HepG2 (cell line): ENCODE measurements around the gene NKD2. TPM values are rescaled to one million over a fixed set of nuclear protein-coding genes. Genes with fewer than 3 reads are reported as not detected.

ENCODE experiments used
- ATAC-seq: fragments of 200-7000 bp; cut with Tn5 transposase; 3 replicates; pipeline ENCODE4 v1.9.1; 2020; ENCODE audit warnings: mild to moderate bottlenecking, moderate library complexity
- BruUV-seq: library from RNA; stranded (reverse); fragments of 400-500 nt; replicated peaks from 2 replicates; lab custom pipeline; 2021; lab: Mats Ljungman, UMichigan
- CTCF ChIA-PET: fragments of 300-600 bp; formaldehyde crosslinking; extraction: SDS; loops from one replicate; lab custom pipeline; 2021; ENCODE audit warnings: low total read pairs, inconsistent platforms, low intra/inter-chr PET ratio; lab: Yijun Ruan, JAX
- POLR2A ChIA-PET: fragments of 350-600 bp; sonication (Branson Sonifier 250); formaldehyde crosslinking; loops from one replicate; lab custom pipeline; 2020; ENCODE audit warnings: antibody characterized with exemption, inconsistent platforms; lab: Yijun Ruan, JAX
- DNase-seq: peaks from one replicate; pipeline ENCODE4 v3.0.0-alpha.2; 2015; ENCODE audit warnings: low spot score
- FAIRE-seq: peaks from 3 replicates; lab custom pipeline; 2011; peaks lifted over from hg19 to GRCh38; lab: Jason Lieb, UNC
- H2AFZ ChIP-seq: one replicate; pipeline ENCODE4 v1.6.1; 2011; ENCODE audit warnings: low read length, inconsistent platforms
- H3K27ac ChIP-seq: fragments of 300-600 bp; 3 replicates; pipeline ENCODE4 v1.8.0; 2011; ENCODE audit warnings: mixed run types, mild to moderate bottlenecking, mixed read lengths, low read length, inconsistent platforms; ENCODE audit not compliant: insufficient read depth; ENCODE audit errors: extremely low read length
- H3K27me3 ChIP-seq, 2 experiments: fragments of 200-600 bp in 1 of 2; 2 replicates in 1 of 2; 3 replicates in 1 of 2; pipeline versions ENCODE4 v1.6.0 to v1.8.0; 2011; ENCODE audit warnings: low read length in 2 of 2, mild to moderate bottlenecking in 2 of 2, moderate library complexity in 2 of 2, inconsistent platforms in 1 of 2; ENCODE audit not compliant: insufficient read depth in 2 of 2, control insufficient read depth in 1 of 2
- H3K36me3 ChIP-seq, 2 experiments: fragments of 200-600 bp in 1 of 2; replicated peaks in 1 of 2; 2 replicates in 1 of 2; 3 replicates in 1 of 2; pipeline versions ENCODE4 v1.5.1 to v1.8.0; 2011; ENCODE audit warnings: low read length in 2 of 2, inconsistent platforms in 1 of 2; ENCODE audit not compliant: insufficient read depth in 2 of 2, control insufficient read depth in 1 of 2
- H3K4me1 ChIP-seq: 2 replicates; pipeline ENCODE4 v1.5.1; 2012; ENCODE audit warnings: low read length, inconsistent platforms; ENCODE audit not compliant: insufficient read depth
- H3K4me2 ChIP-seq: 2 replicates; pipeline ENCODE4 v1.6.0; 2011; ENCODE audit warnings: low read depth, low read length, inconsistent platforms
- H3K4me3 ChIP-seq, 3 experiments: fragments of 200-600 bp in 1 of 3; sonication (generic), shearing (Covaris generic) in 1 of 3; replicated peaks in 1 of 3; 2 replicates each; pipeline ENCODE4 v1.5.1; 2011 to 2016; ENCODE audit warnings: low read length in 3 of 3, inconsistent platforms in 2 of 3, low read depth in 2 of 3, mild to moderate bottlenecking in 2 of 3, control low read depth in 1 of 3, mixed read lengths in 1 of 3; ENCODE audit not compliant: insufficient read depth in 1 of 3
- H3K79me2 ChIP-seq: one replicate; pipeline ENCODE4 v1.6.1; 2011; ENCODE audit warnings: low read length, inconsistent platforms; ENCODE audit not compliant: insufficient read depth
- H3K9ac ChIP-seq: 2 replicates; pipeline ENCODE4 v1.6.0; 2011; ENCODE audit warnings: mild to moderate bottlenecking, low read depth, low read length, inconsistent platforms; ENCODE audit not compliant: insufficient read depth
- H3K9me3 ChIP-seq: 2 replicates; pipeline ENCODE4 v1.5.1; 2012; ENCODE audit warnings: mild to moderate bottlenecking, low read length
- H4K20me1 ChIP-seq: 2 replicates; pipeline ENCODE4 v1.6.0; 2011; ENCODE audit warnings: inconsistent platforms, mild to moderate bottlenecking, low read length, moderate library complexity; ENCODE audit not compliant: insufficient read depth
- FOXA1 ChIP-seq, 2 experiments: fragments of 450-650 bp in 1 of 2; sonication (generic) in 1 of 2; formaldehyde crosslinking in 1 of 2; IDR thresholded peaks; 2 replicates each; pipeline versions ENCODE4 v1.4.0 to v1.6.1; 2016 to 2020; ENCODE audit warnings: missing genetic modification reagents in 1 of 2
- GATAD2A ChIP-seq: IDR thresholded peaks from 2 replicates; pipeline ENCODE4 v1.6.1; 2016
- MTF2 ChIP-seq: sonication (generic); formaldehyde crosslinking; IDR thresholded peaks from 2 replicates; pipeline ENCODE4 v1.5.0; 2020; ENCODE audit warnings: missing genetic modification reagents, borderline replicate concordance
- NFYB ChIP-seq: sonication (generic); formaldehyde crosslinking; IDR thresholded peaks from 2 replicates; pipeline ENCODE4 v1.4.0; 2020; ENCODE audit warnings: missing genetic modification reagents
- ZNF143 ChIP-seq: sonication (generic); formaldehyde crosslinking; IDR thresholded peaks from 2 replicates; pipeline ENCODE4 v1.4.0; 2020; ENCODE audit warnings: missing genetic modification reagents
- ZNF235 ChIP-seq: sonication (generic); formaldehyde crosslinking; IDR thresholded peaks from 2 replicates; pipeline ENCODE4 v1.8.1; 2023; ENCODE audit warnings: mild to moderate bottlenecking, missing genetic modification reagents, borderline replicate concordance
- ZNF333 ChIP-seq: sonication (generic); formaldehyde crosslinking; IDR thresholded peaks from 2 replicates; pipeline ENCODE4 v1.4.0; 2020; ENCODE audit warnings: mild to moderate bottlenecking, missing genetic modification reagents, borderline replicate concordance
- WGBS: methylation state at CpG from one replicate; pipeline ENCODE4 v1.1.6; 2017; ENCODE audit warnings: low lambda C conversion rate; 5-methylcytosine and 5-hydroxymethylcytosine counted together
- in situ Hi-C: cut with HindIII; loops from 2 replicates; pipeline ENCODE4 v1.10.0; 2017; ENCODE audit warnings: low pct_unique_long_range_greater_than_20kb; ENCODE audit not compliant: extremely low pct_ligation_motif_present
- intact Hi-C: fragments of 100-400 bp; cut with micrococcal nuclease; formaldehyde crosslinking; loops from one replicate; pipeline ENCODE4 v1.10.0; 2022; ENCODE audit not compliant: unreplicated experiment
- polyA plus RNA-seq, 8 experiments: library from polyadenylated mRNA; depleted of rRNA in 3 of 8; stranded (reverse) in 7 of 8; unstranded in 1 of 8; fragments of >200 nt; fragmentation: Illumina TruSeq in 4 of 8; extraction: Trizol in 4 of 8; gene quantifications; 2 replicates each; pipeline versions ENCODE4 v1.2.1 to v1.2.3, GENCODE V29; 2011 to 2016; ENCODE audit warnings: low read depth in 4 of 8, missing spikeins in 1 of 8, mixed read lengths in 1 of 8; ENCODE audit not compliant: insufficient read depth in 1 of 8
- total RNA-seq, 5 experiments: library from RNA; depleted of rRNA; stranded (reverse); fragments of >200 nt; fragmentation: Illumina TruSeq; extraction: Trizol; gene quantifications; 2 replicates each; pipeline ENCODE4 v1.2.3, GENCODE V29; 2016; ENCODE audit warnings: low read depth in 1 of 5
- TF ChIP-seq, protein P1 (sequence below): sonication (generic); formaldehyde crosslinking; conservative IDR thresholded peaks from 2 replicates; pipeline ENCODE4 v1.4.0; 2020; ENCODE audit warnings: mild to moderate bottlenecking, missing genetic modification reagents, moderate library complexity

The NKD2 gene
- total and polyA plus RNA-seq, 2 of the 13 experiments (the other 11 are each of a cell fraction or from before 2014, with no cell fraction given) = 0.53 to 0.82 TPM

- Histone ChIP-seq H3K4me3 (no peak overlapping the region), H3K9ac (no peak overlapping the region), H3K9me3 (no peaks in the 10 kb centered on the region), H3K36me3 (no peaks in the 10 kb centered on the region), H3K4me1 (peaks cover 18% of the 10 kb centered on the region), H4K20me1 (no peaks in the 10 kb centered on the region), H3K4me2 (no peak overlapping the region), H3K27me3 (peaks cover 2 to 8% of the 10 kb centered on the region in 2 experiments; a peak in 2 of 5 replicates), H2AFZ (no peak overlapping the region), H3K27ac (no peak overlapping the region), H3K79me2 (no peaks in the 10 kb centered on the region)
- TF ChIP-seq ZNF333 (CRISPR knock-in tag) (no peak), MTF2 (no peak), FOXA1 (IDR thresholded peaks at IDR 0.05) (no peak), FOXA1 (CRISPR knock-in tag; IDR thresholded peaks at IDR 0.05) (no peak), ZNF235 (no peak), NFYB (no peak), GATAD2A (CRISPR knock-in tag) (no peak), ZNF143 (no peak)
- TF ChIP-seq, protein P1, sequence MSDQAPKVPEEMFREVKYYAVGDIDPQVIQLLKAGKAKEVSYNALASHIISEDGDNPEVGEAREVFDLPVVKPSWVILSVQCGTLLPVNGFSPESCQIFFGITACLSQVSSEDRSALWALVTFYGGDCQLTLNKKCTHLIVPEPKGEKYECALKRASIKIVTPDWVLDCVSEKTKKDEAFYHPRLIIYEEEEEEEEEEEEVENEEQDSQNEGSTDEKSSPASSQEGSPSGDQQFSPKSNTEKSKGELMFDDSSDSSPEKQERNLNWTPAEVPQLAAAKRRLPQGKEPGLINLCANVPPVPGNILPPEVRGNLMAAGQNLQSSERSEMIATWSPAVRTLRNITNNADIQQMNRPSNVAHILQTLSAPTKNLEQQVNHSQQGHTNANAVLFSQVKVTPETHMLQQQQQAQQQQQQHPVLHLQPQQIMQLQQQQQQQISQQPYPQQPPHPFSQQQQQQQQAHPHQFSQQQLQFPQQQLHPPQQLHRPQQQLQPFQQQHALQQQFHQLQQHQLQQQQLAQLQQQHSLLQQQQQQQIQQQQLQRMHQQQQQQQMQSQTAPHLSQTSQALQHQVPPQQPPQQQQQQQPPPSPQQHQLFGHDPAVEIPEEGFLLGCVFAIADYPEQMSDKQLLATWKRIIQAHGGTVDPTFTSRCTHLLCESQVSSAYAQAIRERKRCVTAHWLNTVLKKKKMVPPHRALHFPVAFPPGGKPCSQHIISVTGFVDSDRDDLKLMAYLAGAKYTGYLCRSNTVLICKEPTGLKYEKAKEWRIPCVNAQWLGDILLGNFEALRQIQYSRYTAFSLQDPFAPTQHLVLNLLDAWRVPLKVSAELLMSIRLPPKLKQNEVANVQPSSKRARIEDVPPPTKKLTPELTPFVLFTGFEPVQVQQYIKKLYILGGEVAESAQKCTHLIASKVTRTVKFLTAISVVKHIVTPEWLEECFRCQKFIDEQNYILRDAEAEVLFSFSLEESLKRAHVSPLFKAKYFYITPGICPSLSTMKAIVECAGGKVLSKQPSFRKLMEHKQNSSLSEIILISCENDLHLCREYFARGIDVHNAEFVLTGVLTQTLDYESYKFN = no peak
- POLR2A ChIA-PET = no interaction called here
- ATAC-seq = no peak
- CTCF ChIA-PET = no interaction called here
- no TSS peak for BruUV-seq
- WGBS = no CpG with 5 or more reads among the region's 14 CpGs
- no peak for FAIRE-seq
- DNase-seq = no peak
- in situ Hi-C loops = no loop called here
- intact Hi-C loops = no loop called here
Observed at GRCh38 chr5:1014346-1014745, 5.7 kb downstream of the NKD2 start.
